Liver (tissue), 9 donors: ENCODE data around the gene LCN2. TPM values are rescaled to one million over a fixed set of nuclear protein-coding genes. Genes with fewer than 3 reads are reported as not detected.

Experiments used
- DNase-seq: peaks from one replicate; pipeline ENCODE4 v3.0.0-alpha.2; 2017; ENCODE audit warnings: low spot score
- H3K27ac ChIP-seq, 2 donors: one replicate each; pipeline ENCODE4 v1.7.0; 2013; ENCODE audit warnings: inconsistent platforms in 2 of 2, low read length in 2 of 2, control low read depth in 1 of 2, low read depth in 1 of 2, mild to moderate bottlenecking in 1 of 2
- H3K27me3 ChIP-seq, 4 donors: one replicate each; pipeline versions ENCODE4 v1.6.1 to v1.7.0; 2013; ENCODE audit warnings: low read length in 3 of 4, inconsistent platforms in 1 of 4, mild to moderate bottlenecking in 1 of 4, moderate library complexity in 1 of 4; ENCODE audit not compliant: control insufficient read depth in 4 of 4, insufficient read depth in 4 of 4
- H3K36me3 ChIP-seq, 4 donors: one replicate each; pipeline versions ENCODE4 v1.6.1 to v1.7.0; 2013; ENCODE audit warnings: low read length in 3 of 4, mild to moderate bottlenecking in 3 of 4, low read depth in 1 of 4, moderate library complexity in 1 of 4; ENCODE audit not compliant: control insufficient read depth in 4 of 4, insufficient read depth in 3 of 4
- H3K4me1 ChIP-seq, 4 donors: one replicate each; pipeline versions ENCODE4 v1.6.1 to v1.7.0; 2013; ENCODE audit warnings: low read length in 3 of 4, mild to moderate bottlenecking in 3 of 4, moderate library complexity in 1 of 4; ENCODE audit not compliant: control insufficient read depth in 4 of 4, insufficient read depth in 4 of 4
- H3K4me3 ChIP-seq, 3 donors: one replicate each; pipeline versions ENCODE4 v1.6.1 to v1.7.0; 2013; ENCODE audit warnings: low read length in 3 of 3, control low read depth in 1 of 3, low read depth in 1 of 3, mild to moderate bottlenecking in 1 of 3
- H3K9ac ChIP-seq, 2 donors: one replicate each; pipeline ENCODE4 v1.7.0; 2013; ENCODE audit warnings: low read length in 2 of 2, mild to moderate bottlenecking in 2 of 2, moderate library complexity in 2 of 2, control low read depth in 1 of 2, low read depth in 1 of 2
- H3K9me3 ChIP-seq, 4 donors: one replicate each; pipeline versions ENCODE4 v1.6.1 to v1.7.0; 2013; ENCODE audit warnings: low read length in 3 of 4; ENCODE audit not compliant: control insufficient read depth in 4 of 4
- ATF3 ChIP-seq: IDR thresholded peaks from 2 replicates; pipeline ENCODE4 v1.6.1; 2016; ENCODE audit warnings: antibody characterized with exemption
- CTCF ChIP-seq: fragments of 150-350 bp; IDR thresholded peaks from 2 replicates; pipeline ENCODE4 v1.5.1; 2017; ENCODE audit warnings: improper control_type of control experiment, low read depth, low read length; ENCODE audit not compliant: missing input control
- EGR1 ChIP-seq, 2 donors: IDR thresholded peaks; 2 replicates each; pipeline ENCODE4 v1.6.1; 2016 to 2018; ENCODE audit warnings: antibody characterized with exemption in 2 of 2, low read depth in 2 of 2
- FOXA1 ChIP-seq: IDR thresholded peaks from 2 replicates; pipeline ENCODE4 v1.6.1; 2016; ENCODE audit warnings: antibody characterized with exemption
- FOXA2 ChIP-seq: IDR thresholded peaks from 2 replicates; pipeline ENCODE4 v1.6.1; 2016; ENCODE audit warnings: antibody characterized with exemption
- GABPA ChIP-seq, 2 donors: IDR thresholded peaks in 1 of 2; conservative IDR thresholded peaks in 1 of 2; 2 replicates each; pipeline ENCODE4 v1.6.1; 2016; ENCODE audit warnings: antibody characterized with exemption in 2 of 2, mild to moderate bottlenecking in 1 of 2, moderate library complexity in 1 of 2
- HNF4A ChIP-seq, 2 donors: conservative IDR thresholded peaks; 2 replicates each; pipeline ENCODE4 v1.6.1; 2016; ENCODE audit warnings: antibody characterized with exemption in 2 of 2, mild to moderate bottlenecking in 2 of 2
- HNF4G ChIP-seq: IDR thresholded peaks from 2 replicates; pipeline ENCODE4 v1.6.1; 2016; ENCODE audit warnings: antibody characterized with exemption
- JUND ChIP-seq, 2 donors: IDR thresholded peaks; 2 replicates each; pipeline ENCODE4 v1.6.1; 2016; ENCODE audit warnings: antibody characterized with exemption in 2 of 2
- MAX ChIP-seq: IDR thresholded peaks from 2 replicates; pipeline ENCODE4 v1.6.1; 2016; ENCODE audit warnings: antibody characterized with exemption
- NR2F2 ChIP-seq: IDR thresholded peaks from 2 replicates; pipeline ENCODE4 v1.6.1; 2016; ENCODE audit warnings: antibody characterized with exemption
- RAD21 ChIP-seq, 2 donors: IDR thresholded peaks; 2 replicates each; pipeline ENCODE4 v1.6.1; 2016; ENCODE audit warnings: antibody characterized with exemption in 2 of 2, mild to moderate bottlenecking in 2 of 2
- REST ChIP-seq: IDR thresholded peaks from 2 replicates; pipeline ENCODE4 v1.6.1; 2016; ENCODE audit warnings: antibody characterized with exemption, mild to moderate bottlenecking
- RXRA ChIP-seq, 2 donors: IDR thresholded peaks; 2 replicates each; pipeline ENCODE4 v1.6.1; 2017 to 2018; ENCODE audit warnings: antibody characterized with exemption in 2 of 2, mild to moderate bottlenecking in 1 of 2
- SP1 ChIP-seq: IDR thresholded peaks from 2 replicates; pipeline ENCODE4 v1.6.1; 2018; ENCODE audit warnings: antibody characterized with exemption, mild to moderate bottlenecking
- TAF1 ChIP-seq: conservative IDR thresholded peaks from 2 replicates; pipeline ENCODE4 v1.6.1; 2016; ENCODE audit warnings: antibody characterized with exemption, mild to moderate bottlenecking
- YY1 ChIP-seq: IDR thresholded peaks from 2 replicates; pipeline ENCODE4 v1.6.1; 2016; ENCODE audit warnings: antibody characterized with exemption, mild to moderate bottlenecking
- ZBTB33 ChIP-seq: IDR thresholded peaks from 2 replicates; pipeline ENCODE4 v1.6.1; 2016; ENCODE audit warnings: antibody characterized with exemption
- WGBS: extraction: QIAGEN DNeasy Blood & Tissue Kit; methylation state at CpG from one replicate; pipeline ENCODE4 v1.1.7; 2013; 5-methylcytosine and 5-hydroxymethylcytosine counted together
- polyA plus RNA-seq, 2 donors: library from polyadenylated mRNA; stranded (reverse) in 1 of 2; unstranded in 1 of 2; fragments of 200-250 nt in 1 of 2; fragments of >200 nt in 1 of 2; fragmentation: Nextera tagmentation in 1 of 2; extraction: Ambion mirVana in 1 of 2; gene quantifications; one replicate each; pipeline versions ENCODE4 v1.2.1 to v1.2.3, GENCODE V29; 2013 to 2015
- total RNA-seq, 2 donors: library from RNA; depleted of rRNA; stranded (reverse); fragments of >200 nt; gene quantifications; one replicate each; pipeline ENCODE4 v1.2.3, GENCODE V29; 2014
- donor health status: healthy.
- donor health status: healthy.
- donor health status: healthy.
- donor health status: healthy.
- donor health status: healthy.

Gene LCN2
- total and polyA plus RNA-seq, 4 donors, result 7.0 to 64.5 (median 10.4) TPM

GRCh38 chr9:128115187-128116103 is 33.8 kb upstream of the LCN2 start:
- peak overlapping the region; percentile 89 to 93 for H3K27ac ChIP-seq
- DNase-seq, result peak; percentile 86
- peaks cover 0 to 4% (median under 1%) of the 10 kb centered on the region in 4 donors for H3K36me3 ChIP-seq
- H3K4me1 ChIP-seq, result peaks cover 11 to 35% (median 24%) of the 10 kb centered on the region in 4 donors
- WGBS, result 33% methylated on average over 26 of the region's 26 CpGs
- peak overlapping the region; percentile 75 to 93 for H3K9ac ChIP-seq
- H3K9me3 ChIP-seq, result no peaks in the 10 kb centered on the region
- H3K4me3 ChIP-seq, result peak overlapping the region in 1 of 3 donors; percentile 5
- no peak for TF ChIP-seq TAF1
- TF ChIP-seq FOXA1, result peak; percentile 91
- TF ChIP-seq FOXA2, result peak; percentile 84
- no peak for TF ChIP-seq CTCF
- TF ChIP-seq JUND (IDR thresholded peaks at IDR 0.05), result peak in 1 of 2 donors; percentile 63
- peak; percentile 100 for TF ChIP-seq SP1
- TF ChIP-seq ZBTB33, result peak; percentile 90
- TF ChIP-seq YY1, result peak; percentile 77
- peak; percentile 90 for TF ChIP-seq HNF4G
- peak; percentile 26 for TF ChIP-seq NR2F2
- peak; percentile 98 to 99 for TF ChIP-seq RXRA (IDR thresholded peaks at IDR 0.05)
- TF ChIP-seq HNF4A (conservative IDR thresholded peaks at IDR 0.05), result peak; percentile 94 to 97
- TF ChIP-seq GABPA (IDR thresholded peaks at IDR 0.05 in 1 of 2, conservative IDR thresholded peaks at IDR 0.05 in 1 of 2), result peak in 1 of 2 donors; percentile 63
- peak; percentile 94 for TF ChIP-seq MAX
- TF ChIP-seq ATF3, result no peak
- TF ChIP-seq EGR1 (IDR thresholded peaks at IDR 0.05; ENCODE audit: low read depth in 2 of 2), result peak in 1 of 2 donors; percentile 74
- TF ChIP-seq RAD21 (IDR thresholded peaks at IDR 0.05), result peak in 1 of 2 donors; percentile 36
- TF ChIP-seq REST, result peak; percentile 90
- no peaks in the 10 kb centered on the region for H3K27me3 ChIP-seq
